Retina (tissue), 1 donor: ENCODE results near the gene SLC4A3.

Experiments
- DNase-seq: peaks from one replicate; pipeline ENCODE4 v3.0.0-alpha.2; 2016

SLC4A3 gene

DNA sequence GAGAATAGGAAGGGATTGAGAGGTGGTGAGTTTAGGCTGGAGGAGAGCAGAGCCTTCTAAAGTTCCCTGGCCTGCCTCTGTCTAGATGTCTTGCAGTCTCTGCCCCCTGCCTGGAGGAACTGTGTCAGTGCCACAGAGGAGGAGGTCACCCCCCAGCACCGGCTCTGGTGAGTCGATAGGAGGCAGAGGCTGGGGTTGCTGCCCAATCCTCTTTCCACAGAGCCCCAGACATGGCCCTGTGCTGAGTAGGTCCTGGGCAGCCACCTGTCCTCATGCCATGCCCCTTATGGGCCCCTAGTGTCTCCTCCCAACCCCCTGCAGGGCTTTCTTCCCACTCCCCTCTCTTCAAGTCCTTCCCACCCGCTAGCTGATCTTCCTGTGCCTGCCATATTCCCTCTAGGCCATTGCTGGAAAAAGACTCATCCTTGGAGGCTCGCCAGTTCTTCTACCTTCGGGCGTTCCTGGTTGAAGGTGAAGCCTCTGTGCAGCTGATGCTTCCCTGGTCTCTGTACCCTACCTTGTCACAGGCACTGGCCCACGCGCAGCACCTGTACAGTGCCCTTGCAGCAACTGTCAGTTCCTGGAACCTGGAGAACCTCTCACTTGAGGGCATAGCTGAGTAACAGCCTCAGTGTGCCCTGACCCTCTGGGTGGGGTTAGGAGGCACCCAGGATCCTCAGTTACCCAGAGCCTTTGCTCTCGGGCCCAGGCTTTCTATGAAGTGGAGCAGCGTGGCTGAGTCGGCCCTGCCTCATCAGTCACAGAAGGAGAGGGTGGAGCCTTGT is 13.2 kb upstream of the SLC4A3 start:
- DNase-seq, result no peak

DNA sequence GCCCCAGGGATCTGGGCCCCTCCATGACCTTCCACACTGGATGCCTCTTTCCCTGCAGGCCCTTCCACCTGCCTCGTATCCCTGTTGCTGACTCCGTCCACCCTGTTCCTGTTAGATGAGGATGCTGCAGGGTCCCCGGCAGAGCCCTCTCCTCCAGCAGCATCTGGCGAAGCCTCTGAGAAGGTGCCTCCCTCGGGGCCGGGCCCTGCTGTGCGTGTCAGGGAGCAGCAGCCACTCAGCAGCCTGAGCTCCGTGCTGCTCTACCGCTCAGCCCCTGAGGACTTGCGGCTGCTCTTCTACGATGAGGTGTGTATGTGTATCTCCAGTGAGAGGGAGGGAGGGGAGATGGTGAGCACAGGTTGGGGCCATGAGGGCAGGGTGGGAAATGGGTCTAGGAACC is 12.4 kb upstream of the SLC4A3 start:
- no peak for DNase-seq

DNA sequence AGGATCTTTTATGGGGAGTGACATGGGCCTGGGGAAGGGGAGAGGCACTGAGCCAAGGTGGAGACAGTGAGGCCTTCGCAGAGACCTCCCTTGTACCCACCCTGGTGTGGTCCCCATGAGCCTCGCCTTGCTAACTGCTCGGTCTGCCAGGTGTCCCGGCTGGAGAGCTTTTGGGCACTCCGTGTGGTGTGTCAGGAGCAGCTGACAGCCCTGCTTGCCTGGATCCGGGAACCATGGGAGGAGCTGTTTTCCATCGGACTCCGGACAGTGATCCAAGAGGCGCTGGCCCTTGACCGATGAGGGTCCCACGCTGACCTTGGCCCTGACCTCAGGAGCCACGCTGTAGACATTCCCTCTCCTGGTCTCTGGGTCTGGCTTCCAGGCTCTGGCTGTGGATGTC is 11.5 kb upstream of the SLC4A3 start:
- DNase-seq, result no peak

DNA sequence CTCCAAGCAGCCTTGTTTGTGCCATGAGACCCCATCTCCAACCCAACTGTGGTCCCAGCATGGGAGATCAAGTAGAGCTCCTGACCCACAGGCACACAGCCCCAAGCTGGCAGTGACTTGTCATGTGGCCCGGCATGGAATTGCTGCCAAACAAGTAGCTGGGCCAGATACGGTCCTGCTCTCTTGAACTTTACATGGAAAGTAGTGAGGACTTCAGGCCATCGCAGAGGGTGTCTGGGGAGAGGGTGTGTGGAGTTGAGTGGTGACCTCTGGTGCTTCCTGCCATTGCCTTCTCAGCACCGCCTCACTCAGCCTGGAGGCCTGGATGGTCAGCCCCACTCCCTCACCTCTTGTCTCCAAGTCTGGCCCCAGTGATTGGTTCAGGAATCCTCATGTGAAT is 10.9 kb upstream of the SLC4A3 start:
- DNase-seq, result no peak

DNA sequence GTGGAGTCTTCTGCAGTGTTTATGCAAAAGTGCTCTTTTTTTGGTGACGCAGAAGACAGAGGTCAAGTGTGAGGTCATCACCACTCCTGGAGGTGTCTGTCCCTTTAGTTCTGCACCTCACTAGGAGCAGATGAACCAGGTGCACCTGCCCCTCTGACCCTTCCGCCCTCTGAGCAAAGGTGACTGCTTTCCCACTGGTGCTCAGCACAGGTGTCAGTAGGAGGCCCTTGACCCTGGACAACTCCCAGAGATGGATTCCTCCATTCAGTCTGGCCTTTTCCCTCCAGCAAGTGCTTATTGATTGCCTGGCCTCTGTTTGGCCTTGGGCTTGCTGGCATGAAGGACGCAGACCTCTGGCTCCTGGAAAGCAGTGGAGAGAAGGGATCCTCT is 8.7 kb upstream of the SLC4A3 start:
- DNase-seq, result no peak

DNA sequence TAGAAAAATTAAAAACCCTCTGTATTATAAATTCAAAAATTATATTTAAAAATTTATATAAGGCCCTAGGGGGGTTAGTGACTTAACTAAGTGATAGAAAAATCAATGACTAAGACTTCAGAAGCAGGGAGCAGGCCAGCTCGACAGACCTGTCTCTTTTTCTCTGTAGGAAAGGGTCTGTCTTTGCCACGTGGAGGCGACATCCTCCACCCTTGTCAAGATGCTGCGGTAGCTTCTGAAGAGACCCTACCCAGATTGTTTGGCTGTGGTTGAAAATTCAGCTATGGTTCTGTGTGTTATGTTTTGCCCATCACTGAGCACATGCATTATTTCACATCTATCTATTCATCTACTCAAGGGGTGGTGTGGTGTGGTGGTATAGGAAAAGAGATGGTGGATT is 8.2 kb upstream of the SLC4A3 start:
- DNase-seq, result no peak

DNA sequence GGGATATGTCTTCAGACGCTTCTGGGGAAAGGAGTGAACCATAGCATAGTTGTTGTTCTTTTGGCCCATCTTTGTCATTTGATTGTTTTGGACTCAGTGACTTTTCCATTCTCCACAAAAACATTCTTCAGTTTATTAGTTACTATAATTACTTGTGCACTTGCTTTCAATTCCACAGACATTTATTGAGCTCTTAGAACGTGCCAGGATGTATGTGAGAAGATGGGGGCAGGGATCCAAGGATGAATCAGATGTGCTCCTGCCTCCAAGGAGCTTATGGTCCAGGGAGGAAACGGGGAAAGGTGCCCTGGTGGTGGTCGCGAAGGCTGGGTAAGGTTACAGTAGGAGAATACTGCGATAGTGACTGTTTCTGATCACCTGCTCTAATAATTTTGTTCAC is 6.9 kb upstream of the SLC4A3 start:
- no peak for DNase-seq

DNA sequence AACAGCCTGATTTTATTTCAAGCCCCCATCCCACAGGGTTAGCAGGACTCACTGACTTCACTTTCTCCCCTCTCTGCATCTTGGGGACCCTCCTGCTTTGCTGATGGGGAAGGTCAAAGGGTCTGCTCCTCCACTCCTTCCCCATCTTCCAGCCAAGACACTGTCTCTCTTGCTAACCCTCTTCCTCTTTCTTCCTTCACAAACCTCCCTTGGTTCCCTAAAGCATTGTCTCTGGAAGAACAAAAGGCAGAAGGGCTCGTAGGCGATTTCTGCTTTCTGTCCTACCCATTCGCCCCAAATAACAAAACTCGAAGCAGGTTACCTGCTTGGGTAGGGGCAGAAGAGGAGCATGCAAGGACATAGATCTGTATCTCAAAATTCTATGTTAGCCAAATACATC is 5.5 kb upstream of the SLC4A3 start:
- no peak for DNase-seq

DNA sequence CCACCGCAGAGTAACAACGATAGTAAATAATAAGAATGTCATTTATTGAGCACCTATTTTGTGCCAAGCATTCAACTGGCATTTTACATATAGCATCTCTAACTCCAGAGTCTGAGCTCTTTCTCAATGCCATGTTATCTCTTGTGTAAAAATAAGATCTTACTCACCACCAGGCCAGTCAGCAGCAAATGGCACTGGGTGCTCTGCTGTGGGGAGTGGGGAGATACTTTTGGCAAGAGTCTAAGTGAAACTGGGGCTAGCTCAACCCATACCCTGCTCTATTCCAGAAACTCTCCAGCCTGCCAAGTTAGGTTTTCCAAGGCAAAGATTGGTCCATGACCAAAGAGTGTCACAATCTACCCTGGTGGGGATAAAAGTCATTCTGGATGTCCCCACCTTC is 5.0 kb upstream of the SLC4A3 start:
- no peak for DNase-seq

DNA sequence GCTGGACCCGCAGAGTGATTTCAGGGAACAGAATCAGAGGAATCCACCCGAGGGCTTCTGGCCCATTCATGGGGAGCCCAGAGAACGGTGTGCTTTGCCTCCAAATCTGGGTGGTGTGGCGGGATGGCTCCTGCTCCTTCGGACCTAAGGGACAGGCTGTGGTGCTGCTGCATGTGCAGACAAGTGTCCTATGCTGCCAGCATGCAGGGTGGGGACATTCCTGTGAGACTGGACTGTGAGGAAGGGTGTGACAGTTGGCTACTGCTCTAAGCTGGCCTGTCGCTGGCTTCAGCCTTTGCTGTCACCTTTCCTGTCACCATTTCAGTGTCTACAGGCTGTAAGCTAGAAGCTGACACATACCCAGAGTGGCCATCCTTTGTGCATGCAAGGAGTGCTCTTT is 2.9 kb upstream of the SLC4A3 start:
- no peak for DNase-seq

DNA sequence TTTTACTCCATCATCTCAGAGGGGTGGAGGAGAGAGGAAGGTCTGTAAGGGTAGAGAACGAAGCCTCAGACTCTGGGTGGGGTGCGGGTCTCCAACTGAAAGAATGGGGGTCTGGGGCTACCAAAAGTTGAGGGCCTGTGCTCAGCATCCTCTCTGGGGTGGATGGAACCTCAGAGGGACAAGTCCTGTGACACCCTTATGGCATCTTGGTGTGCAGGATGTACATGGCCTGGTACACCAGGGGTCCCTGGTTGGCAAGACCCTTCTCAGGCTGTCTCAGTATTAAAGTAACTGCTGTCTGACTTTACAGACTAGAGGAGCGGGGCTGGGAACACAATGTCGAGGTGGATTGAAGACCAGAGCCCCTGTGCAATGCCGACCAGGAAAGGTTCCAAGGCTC is 2.3 kb upstream of the SLC4A3 start:
- DNase-seq, result no peak

DNA sequence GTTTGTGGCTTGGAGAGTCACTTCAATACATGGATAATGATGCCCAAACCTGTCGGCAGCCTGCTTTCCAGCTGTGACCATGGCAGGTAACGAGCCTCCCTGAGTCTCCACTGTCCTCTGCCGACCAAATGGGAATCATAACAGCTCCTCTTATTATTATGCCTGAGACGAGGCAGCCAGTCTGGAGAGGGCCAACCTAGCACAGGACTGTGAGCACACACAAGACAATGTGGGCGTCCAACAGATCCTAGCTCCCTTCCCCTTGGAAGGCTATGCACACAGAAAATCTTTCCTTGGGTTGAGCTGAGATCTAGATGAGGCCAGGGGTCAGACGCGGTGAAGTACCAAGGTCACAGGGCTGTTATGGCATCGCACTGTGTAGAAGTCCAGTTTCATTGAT is 890 bp upstream of the SLC4A3 start:
- peak; percentile 46 for DNase-seq

DNA sequence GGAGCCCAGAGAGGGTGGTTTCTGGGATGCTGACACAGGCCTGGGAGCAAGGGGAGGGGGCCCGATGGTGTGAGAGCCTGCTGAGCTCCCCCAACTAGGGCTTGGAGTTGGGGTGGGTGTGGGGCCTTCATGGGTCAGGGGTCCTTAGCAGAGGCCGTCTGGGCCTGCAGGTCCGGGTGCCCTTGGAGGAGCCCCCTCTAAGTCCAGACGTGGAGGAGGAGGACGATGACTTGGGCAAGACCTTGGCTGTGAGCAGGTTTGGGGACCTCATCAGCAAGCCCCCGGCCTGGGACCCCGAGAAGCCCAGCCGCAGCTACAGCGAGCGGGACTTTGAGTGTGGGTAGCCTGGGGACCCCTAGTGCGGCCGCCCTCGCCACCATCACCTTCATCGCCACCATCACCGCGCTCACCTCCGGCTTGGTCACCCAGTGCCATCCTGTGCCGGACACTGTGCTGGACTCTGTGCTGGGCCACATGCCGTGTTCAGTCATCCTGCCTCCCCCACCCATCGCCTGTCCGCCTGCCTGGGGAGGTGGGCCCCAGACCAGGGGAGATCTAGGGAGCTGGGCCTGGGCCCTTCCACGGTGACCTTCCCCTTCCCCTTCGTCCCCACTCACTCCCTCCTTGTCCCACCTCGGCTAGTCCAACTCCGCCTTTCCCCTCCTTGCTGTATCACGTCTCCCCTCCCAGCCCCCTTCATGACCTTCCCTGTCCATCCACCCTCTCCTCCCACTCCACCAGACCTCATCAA is 980 bp downstream of the SLC4A3 start:
- no peak for DNase-seq

DNA sequence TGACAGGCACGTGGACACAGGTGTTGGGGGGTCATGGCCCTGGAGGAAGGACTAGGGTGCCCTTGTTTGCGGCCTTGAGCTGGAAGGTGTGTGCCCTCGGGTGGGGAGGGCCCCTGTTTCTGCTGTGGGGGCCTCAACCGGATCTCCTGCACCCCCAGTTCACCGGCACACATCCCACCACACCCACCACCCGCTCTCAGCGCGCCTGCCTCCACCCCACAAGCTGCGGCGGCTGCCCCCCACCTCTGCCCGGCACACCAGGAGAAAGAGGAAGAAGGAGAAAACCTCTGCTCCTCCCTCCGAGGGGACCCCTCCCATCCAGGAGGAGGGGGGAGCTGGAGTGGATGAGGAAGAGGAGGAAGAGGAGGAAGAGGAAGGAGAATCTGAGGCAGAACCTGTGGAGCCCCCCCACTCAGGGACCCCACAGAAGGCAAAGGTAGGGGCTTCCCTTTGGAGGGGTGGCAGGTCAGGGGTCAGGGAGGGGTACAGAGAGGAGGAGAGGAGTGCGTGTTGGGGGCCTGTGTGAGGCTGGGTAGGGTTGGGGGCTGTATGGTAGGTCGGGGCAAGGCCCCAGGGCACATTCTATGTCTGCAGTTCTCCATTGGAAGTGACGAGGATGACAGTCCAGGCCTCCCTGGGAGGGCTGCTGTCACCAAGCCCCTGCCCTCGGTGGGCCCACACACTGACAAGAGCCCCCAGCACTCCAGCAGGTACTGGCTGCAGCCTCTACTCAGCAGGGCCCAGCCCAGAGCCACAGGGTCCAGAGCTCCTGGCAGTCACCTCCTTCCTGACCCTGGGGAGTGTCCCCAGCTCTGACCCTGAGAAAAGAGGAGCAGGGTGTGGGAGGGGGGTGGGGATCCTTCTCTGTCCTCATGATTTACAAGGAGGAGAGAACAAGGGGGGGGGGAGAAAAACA is 1.8 kb downstream of the SLC4A3 start:
- no peak for DNase-seq

DNA sequence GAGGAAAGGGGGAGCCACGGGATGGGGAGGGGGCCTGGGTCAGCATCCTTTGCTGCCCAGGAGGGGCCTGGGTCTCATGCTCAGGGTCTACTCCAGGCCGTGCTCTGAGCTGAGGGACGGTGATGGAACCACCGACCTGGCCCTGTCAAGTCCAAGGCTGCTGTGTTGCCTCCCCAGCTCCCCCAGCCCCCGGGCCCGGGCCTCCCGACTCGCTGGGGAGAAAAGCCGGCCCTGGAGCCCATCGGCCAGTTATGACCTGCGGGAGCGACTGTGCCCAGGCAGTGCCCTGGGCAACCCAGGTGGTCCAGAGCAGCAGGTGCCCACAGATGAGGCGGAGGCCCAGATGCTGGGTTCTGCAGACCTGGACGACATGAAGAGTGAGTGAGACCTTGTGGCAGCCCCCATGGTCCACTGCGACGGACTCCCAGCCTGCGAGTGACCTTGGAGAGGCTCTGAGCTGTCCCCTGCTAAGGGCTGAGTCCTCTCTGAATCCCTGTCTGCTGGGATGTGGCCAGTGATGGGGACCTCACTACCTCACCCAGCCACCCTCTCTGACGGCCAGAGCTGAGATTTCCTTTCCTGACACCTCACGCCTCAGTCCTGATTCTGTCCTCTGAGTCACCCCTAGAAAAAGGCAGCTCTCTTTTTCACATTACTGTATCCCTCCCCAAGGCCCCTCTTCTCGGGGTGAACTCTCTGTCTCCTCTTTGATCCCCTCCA is 2.7 kb downstream of the SLC4A3 start:
- no peak for DNase-seq

DNA sequence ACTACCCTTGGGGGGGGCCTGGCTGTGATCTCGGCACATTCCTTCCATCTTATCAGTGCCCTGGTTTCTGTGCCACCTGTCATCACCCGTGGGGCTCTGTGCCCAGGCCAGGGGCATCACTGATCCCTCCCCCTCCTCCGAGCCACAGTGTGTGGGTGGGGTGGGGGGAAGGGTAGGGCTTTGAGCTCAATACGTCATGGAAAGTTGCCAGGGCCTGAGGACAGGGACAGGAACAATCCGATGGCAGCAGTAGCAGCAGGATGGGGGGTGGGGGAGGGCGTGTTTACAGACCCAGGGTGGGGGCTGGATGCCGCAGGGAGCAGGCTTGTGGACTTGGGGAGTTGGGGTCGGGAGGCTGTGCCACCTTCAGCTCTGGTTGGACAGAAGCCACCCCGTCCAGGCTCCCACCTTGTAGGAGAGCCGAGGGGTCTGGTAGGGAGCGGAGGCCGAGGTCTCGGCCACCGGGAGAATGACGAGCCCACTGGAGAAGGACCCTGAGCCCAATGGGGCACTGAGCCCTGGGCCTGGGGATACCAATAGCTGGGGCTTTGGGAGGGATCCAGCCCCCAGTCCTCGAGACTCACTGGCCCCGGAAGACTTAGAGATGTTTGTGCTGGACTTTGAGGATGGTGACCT is 3.5 kb downstream of the SLC4A3 start:
- no peak for DNase-seq

DNA sequence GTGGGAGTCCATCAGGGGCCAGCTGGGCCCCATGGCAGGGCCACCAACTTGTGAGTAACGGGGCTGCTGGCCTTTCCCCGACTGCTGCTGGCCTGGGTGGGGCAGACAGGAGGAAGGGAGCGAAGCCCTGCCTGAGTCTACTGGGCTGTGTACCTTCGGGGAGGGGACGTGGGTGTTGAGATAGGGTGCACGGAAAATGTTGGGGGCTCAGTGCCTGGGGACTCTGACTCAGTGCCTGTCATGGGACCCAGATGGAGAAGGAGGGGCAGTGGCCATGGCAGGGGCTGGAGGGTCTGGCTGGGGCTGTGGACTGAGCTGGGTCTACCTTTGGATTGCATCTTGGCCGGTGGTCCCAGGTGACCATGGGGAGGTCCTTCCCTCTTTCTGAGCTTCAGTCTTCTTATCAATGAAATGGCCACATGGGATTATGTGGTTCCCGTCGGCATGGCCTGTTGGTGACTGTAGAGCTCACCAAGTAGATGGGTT is 4.0 kb downstream of the SLC4A3 start:
- no peak for DNase-seq

DNA sequence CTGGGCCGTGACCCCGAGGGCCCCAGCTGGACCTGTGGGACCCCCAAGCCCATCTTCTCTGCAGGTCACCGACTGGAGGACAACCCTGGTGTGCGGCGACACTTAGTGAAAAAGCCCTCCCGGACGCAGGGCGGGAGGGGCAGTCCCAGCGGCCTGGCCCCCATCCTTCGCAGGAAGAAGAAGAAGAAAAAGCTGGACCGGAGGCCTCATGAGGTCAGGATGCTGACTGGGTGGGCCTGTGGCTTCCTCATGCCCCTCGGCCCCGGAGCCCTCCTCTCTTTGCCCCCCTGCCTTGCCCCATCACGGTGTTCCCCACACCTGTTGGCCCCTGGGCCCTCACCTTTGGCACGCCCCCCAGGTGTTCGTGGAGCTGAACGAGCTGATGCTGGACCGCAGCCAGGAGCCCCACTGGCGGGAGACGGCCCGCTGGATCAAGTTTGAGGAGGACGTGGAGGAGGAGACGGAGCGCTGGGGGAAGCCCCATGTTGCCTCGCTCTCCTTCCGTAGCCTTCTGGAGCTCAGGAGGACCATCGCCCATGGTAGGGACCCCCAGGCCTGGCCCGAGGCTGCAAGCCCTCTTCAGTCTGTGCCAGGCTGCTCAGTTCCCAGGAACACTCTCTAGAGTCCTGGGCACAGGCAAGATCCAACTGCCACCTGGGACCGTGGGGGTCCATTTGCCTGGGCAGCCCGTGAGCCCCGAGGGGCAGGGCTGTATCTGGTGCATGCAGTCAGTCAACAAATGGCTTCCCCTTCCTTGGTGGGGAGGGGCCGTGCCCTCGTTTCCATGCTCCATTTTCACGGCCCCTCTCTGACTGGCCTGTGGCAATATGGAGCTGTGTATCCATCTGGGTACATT is 4.7 kb downstream of the SLC4A3 start:
- DNase-seq, result no peak

DNA sequence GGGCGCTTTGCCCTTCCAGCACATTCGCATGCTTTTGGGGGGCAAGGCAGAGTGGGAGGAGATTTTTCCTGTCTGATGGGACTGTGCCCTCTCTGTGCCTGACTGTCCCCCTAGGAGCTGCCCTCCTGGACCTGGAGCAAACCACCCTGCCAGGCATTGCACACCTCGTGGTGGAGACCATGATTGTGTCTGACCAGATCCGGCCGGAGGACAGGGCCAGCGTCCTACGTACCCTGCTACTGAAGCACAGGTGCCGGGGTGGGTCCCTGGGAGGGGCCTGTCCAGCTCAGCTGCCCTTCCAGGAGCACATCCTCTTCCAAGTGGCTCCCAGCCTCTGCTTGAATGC is 5.3 kb downstream of the SLC4A3 start:
- DNase-seq, result no peak

DNA sequence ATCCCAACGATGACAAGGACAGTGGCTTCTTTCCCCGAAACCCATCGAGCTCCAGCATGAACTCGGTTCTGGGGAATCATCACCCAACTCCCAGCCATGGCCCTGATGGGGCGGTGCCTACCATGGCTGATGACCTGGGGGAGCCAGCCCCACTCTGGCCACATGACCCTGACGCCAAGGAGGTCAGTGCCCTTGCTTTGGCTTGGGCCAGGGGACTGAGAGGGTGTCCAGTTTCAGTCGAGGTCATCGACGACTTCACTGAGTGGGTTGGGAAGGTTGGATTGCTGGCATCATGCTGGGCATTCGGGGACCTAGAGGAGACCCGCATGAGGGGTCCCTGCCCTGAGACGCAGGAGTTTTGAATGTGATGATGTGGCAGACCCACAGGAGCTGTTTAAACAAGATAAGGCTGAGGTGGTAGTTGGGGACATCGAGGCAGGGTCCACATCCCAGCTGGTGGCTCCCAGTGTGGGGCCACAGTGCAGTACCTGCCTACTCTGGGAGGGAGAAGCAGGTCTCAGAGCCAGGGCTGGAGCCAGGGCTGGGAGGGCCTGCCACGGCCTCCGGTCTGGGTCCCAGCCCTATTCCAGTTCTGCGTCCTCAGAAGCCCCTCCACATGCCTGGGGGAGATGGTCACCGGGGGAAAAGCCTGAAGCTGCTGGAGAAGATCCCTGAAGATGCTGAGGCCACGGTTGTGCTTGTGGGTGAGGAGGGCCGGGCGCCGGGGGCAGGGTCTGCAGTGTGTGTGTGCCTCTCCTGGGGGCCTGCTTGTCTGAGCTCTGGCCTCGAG is 6.0 kb downstream of the SLC4A3 start:
- no peak for DNase-seq
